Neural cell (in vitro differentiated cells): Measurements from ENCODE around the gene PTPRG. TPM values are rescaled to one million over a fixed set of nuclear protein-coding genes. Genes with fewer than 3 reads are reported as not detected.

Experiments
- H2AFZ ChIP-seq: fragments of 200-600, 300-800 bp; sonication (generic), shearing (Covaris generic); 2 replicates; pipeline ENCODE4 v1.6.0; 2014; ENCODE audit warnings: low read depth, mild to moderate bottlenecking, antibody characterized with exemption, low read length, moderate library complexity
- H3F3A ChIP-seq: fragments of 200-600 bp; shearing (Covaris generic); 2 replicates; pipeline ENCODE4 v1.6.1; 2016; ENCODE audit warnings: mild to moderate bottlenecking, moderate library complexity, mixed read lengths, antibody characterized with exemption, low read length; ENCODE audit not compliant: insufficient read depth, poor library complexity, severe bottlenecking
- H3K27ac ChIP-seq: fragments of 200-600, 300-800 bp; sonication (generic), shearing (Covaris generic); 2 replicates; pipeline ENCODE4 v1.5.1; 2014; ENCODE audit warnings: mild to moderate bottlenecking, low read length, moderate library complexity
- H3K27me3 ChIP-seq: fragments of 300-800, 200-600 bp; sonication (generic), shearing (Covaris generic); 2 replicates; pipeline ENCODE4 v1.6.0; 2014; ENCODE audit warnings: mild to moderate bottlenecking, low read depth, low read length, moderate library complexity; ENCODE audit not compliant: insufficient read depth
- H3K36me3 ChIP-seq: fragments of 300-800, 200-600 bp; sonication (generic), shearing (Covaris generic); 2 replicates; pipeline ENCODE4 v1.5.1; 2014; ENCODE audit warnings: mild to moderate bottlenecking, antibody characterized with exemption, low read length, moderate library complexity; ENCODE audit not compliant: insufficient read depth
- H3K4me2 ChIP-seq: fragments of 300-800, 200-600 bp; sonication (generic), shearing (Covaris generic); 2 replicates; pipeline ENCODE4 v1.6.0; 2014; ENCODE audit warnings: mild to moderate bottlenecking, low read length
- H3K4me3 ChIP-seq: fragments of 300-800, 200-600 bp; sonication (generic), shearing (Covaris generic); 2 replicates; pipeline ENCODE4 v1.5.1; 2014; ENCODE audit warnings: mild to moderate bottlenecking, low read length, moderate library complexity
- H3K79me2 ChIP-seq: fragments of 200-600 bp; shearing (Covaris generic); replicated peaks from 2 replicates; pipeline ENCODE4 v1.6.0; 2014; ENCODE audit warnings: mild to moderate bottlenecking, low read length, moderate library complexity; ENCODE audit not compliant: insufficient read depth
- H3K9ac ChIP-seq: fragments of 300-800, 200-600 bp; sonication (generic), shearing (Covaris generic); 2 replicates; pipeline ENCODE4 v1.6.1; 2016; ENCODE audit warnings: mild to moderate bottlenecking, low read length, mixed read lengths
- H3K9me2 ChIP-seq: fragments of 200-600 bp; shearing (Covaris generic); 2 replicates; pipeline ENCODE4 v1.6.1; 2016; ENCODE audit warnings: mild to moderate bottlenecking, low read length, mixed read lengths; ENCODE audit not compliant: insufficient read depth
- H3K9me3 ChIP-seq: fragments of 200-600, 300-800 bp; sonication (generic), shearing (Covaris generic); 2 replicates; pipeline ENCODE4 v1.6.1; 2016; ENCODE audit warnings: mild to moderate bottlenecking, mixed run types, low read length, moderate library complexity, mixed read lengths
- H4K20me1 ChIP-seq: fragments of 200-600 bp; shearing (Covaris generic); 2 replicates; pipeline ENCODE4 v1.6.1; 2016; ENCODE audit warnings: mild to moderate bottlenecking, mixed run types; ENCODE audit not compliant: insufficient read depth
- EP300 ChIP-seq: fragments of 450-650 bp; conservative IDR thresholded peaks from 2 replicates; pipeline ENCODE4 v1.6.1; 2014; ENCODE audit warnings: antibody characterized with exemption, mild to moderate bottlenecking, moderate library complexity; ENCODE audit not compliant: poor library complexity, severe bottlenecking
- EZH2 ChIP-seq: fragments of 200-600, 300-800 bp; shearing (Covaris generic), sonication (generic); IDR thresholded peaks from 2 replicates; pipeline ENCODE4 v1.6.1; 2014; ENCODE audit warnings: antibody characterized with exemption, low read length, borderline replicate concordance, mild to moderate bottlenecking; ENCODE audit not compliant: insufficient read depth, poor library complexity, severe bottlenecking
- MXI1 ChIP-seq: fragments of 450-650 bp; conservative IDR thresholded peaks from 2 replicates; pipeline ENCODE4 v1.6.1; 2014; ENCODE audit warnings: antibody characterized with exemption, mild to moderate bottlenecking; ENCODE audit not compliant: poor library complexity, severe bottlenecking
- POLR2AphosphoS5 ChIP-seq: IDR thresholded peaks from 2 replicates; pipeline ENCODE4 v1.6.1; 2012
- RAD21 ChIP-seq: fragments of 450-650 bp; conservative IDR thresholded peaks from 2 replicates; pipeline ENCODE4 v1.6.1; 2014; ENCODE audit warnings: antibody characterized with exemption, mild to moderate bottlenecking, moderate library complexity
- SMC3 ChIP-seq: fragments of 450-650 bp; conservative IDR thresholded peaks from 2 replicates; pipeline ENCODE4 v1.6.1; 2014; ENCODE audit warnings: antibody characterized with exemption, mild to moderate bottlenecking, moderate library complexity; ENCODE audit not compliant: poor library complexity
- TAF1 ChIP-seq: IDR thresholded peaks from 2 replicates; pipeline ENCODE4 v1.6.1; 2012; ENCODE audit warnings: low read depth
- polyA plus RNA-seq: library from polyadenylated mRNA; depleted of rRNA; stranded (reverse); fragments of >200 nt; gene quantifications from 2 replicates; pipeline ENCODE4 v1.2.3, GENCODE V29; 2014
- TF ChIP-seq, protein P1 (sequence below): IDR thresholded peaks from 2 replicates; pipeline ENCODE4 v1.6.1; 2012; ENCODE audit warnings: borderline replicate concordance
- TF ChIP-seq, protein P2 (sequence below): fragments of 450-650 bp; IDR thresholded peaks from 2 replicates; pipeline ENCODE4 v1.5.1; 2014; ENCODE audit warnings: antibody characterized with exemption, mild to moderate bottlenecking, moderate library complexity; ENCODE audit not compliant: poor library complexity, severe bottlenecking

Gene PTPRG
- polyA plus RNA-seq, 1 donor from 2014 or later = 33.1 TPM

DNA sequence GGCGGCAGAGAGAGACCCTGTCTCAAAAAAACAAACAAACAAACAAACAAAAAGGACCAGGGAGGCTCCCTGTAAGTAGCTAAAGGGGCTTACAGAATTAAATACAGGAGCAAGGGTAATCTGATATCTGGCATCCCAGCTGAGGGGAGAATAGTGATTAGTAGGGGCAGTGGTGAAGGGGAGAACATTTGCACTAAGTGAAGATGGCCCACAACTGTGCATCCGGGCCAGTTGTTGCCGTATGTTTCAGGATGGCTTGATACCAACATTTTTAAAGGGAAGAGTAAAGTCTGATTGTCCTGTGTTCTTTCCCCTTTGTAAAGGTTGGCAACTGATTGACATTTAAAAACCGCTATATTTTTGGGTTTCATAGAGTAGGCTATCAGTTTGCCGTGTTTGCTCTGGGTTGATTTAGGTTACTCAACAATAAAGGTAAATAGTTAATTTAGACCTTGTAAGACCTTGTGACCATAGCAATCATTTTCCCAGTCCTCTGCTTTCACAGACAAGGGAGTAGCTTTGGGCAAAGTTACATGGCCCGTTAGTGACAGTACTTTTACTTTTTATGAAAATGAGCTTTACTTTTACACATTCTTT, 167.8 kb downstream of the PTPRG start:
- Histone ChIP-seq H3K27me3 (no peaks in the 10 kb centered on the region), H3K9me3 (no peaks in the 10 kb centered on the region), H3K9me2 (no peaks in the 10 kb centered on the region), H3F3A (no peaks in the 10 kb centered on the region), H3K27ac (no peak overlapping the region), H3K4me3 (no peak overlapping the region), H4K20me1 (no peaks in the 10 kb centered on the region), H3K9ac (no peak overlapping the region), H2AFZ (no peak overlapping the region), H3K36me3 (no peaks in the 10 kb centered on the region), H3K4me2 (no peak overlapping the region), H3K79me2 (no peaks in the 10 kb centered on the region)
- TF ChIP-seq, protein P1, sequence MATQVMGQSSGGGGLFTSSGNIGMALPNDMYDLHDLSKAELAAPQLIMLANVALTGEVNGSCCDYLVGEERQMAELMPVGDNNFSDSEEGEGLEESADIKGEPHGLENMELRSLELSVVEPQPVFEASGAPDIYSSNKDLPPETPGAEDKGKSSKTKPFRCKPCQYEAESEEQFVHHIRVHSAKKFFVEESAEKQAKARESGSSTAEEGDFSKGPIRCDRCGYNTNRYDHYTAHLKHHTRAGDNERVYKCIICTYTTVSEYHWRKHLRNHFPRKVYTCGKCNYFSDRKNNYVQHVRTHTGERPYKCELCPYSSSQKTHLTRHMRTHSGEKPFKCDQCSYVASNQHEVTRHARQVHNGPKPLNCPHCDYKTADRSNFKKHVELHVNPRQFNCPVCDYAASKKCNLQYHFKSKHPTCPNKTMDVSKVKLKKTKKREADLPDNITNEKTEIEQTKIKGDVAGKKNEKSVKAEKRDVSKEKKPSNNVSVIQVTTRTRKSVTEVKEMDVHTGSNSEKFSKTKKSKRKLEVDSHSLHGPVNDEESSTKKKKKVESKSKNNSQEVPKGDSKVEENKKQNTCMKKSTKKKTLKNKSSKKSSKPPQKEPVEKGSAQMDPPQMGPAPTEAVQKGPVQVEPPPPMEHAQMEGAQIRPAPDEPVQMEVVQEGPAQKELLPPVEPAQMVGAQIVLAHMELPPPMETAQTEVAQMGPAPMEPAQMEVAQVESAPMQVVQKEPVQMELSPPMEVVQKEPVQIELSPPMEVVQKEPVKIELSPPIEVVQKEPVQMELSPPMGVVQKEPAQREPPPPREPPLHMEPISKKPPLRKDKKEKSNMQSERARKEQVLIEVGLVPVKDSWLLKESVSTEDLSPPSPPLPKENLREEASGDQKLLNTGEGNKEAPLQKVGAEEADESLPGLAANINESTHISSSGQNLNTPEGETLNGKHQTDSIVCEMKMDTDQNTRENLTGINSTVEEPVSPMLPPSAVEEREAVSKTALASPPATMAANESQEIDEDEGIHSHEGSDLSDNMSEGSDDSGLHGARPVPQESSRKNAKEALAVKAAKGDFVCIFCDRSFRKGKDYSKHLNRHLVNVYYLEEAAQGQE = no peak
- TF ChIP-seq RAD21 (no peak), EZH2 (no peak), TAF1 (no peak), EP300 (no peak), MXI1 (no peak), SMC3 (no peak), POLR2AphosphoS5 (no peak)
- TF ChIP-seq, protein P2, sequence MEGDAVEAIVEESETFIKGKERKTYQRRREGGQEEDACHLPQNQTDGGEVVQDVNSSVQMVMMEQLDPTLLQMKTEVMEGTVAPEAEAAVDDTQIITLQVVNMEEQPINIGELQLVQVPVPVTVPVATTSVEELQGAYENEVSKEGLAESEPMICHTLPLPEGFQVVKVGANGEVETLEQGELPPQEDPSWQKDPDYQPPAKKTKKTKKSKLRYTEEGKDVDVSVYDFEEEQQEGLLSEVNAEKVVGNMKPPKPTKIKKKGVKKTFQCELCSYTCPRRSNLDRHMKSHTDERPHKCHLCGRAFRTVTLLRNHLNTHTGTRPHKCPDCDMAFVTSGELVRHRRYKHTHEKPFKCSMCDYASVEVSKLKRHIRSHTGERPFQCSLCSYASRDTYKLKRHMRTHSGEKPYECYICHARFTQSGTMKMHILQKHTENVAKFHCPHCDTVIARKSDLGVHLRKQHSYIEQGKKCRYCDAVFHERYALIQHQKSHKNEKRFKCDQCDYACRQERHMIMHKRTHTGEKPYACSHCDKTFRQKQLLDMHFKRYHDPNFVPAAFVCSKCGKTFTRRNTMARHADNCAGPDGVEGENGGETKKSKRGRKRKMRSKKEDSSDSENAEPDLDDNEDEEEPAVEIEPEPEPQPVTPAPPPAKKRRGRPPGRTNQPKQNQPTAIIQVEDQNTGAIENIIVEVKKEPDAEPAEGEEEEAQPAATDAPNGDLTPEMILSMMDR = no peak

DNA sequence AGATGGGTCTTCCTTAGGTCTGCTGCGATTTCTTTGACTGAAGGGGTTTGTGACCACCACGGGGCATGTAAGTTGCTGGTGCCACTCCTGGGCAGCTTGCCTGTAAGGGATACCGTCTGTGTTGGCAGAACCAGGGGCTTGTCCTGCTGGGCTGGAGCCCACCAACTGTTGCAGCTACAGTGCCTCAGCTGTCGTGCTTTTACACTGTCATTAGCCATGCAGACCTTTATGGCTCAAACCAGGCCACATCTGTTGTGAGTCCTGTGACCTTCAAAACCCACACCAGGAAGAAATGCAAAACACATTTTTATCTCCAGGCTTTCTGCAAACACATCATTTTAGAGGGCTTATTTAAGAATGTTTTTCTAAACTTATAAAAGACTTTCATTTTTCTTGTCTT, 168.7 kb downstream of the PTPRG start:
- H3K9ac ChIP-seq = no peak overlapping the region
- H4K20me1 ChIP-seq = no peaks in the 10 kb centered on the region
- H3K36me3 ChIP-seq = no peaks in the 10 kb centered on the region
- H3K4me3 ChIP-seq = no peak overlapping the region
- H3K27ac ChIP-seq = no peak overlapping the region
- TF ChIP-seq TAF1 (no peak), MXI1 (no peak)
- TF ChIP-seq, protein P1 = no peak
- TF ChIP-seq, protein P2 = no peak
- no peaks in the 10 kb centered on the region for H3K9me3 ChIP-seq
- H3K4me2 ChIP-seq = no peak overlapping the region
- H3K27me3 ChIP-seq = no peaks in the 10 kb centered on the region
- no peaks in the 10 kb centered on the region for H3K79me2 ChIP-seq
- H3K9me2 ChIP-seq = no peaks in the 10 kb centered on the region
- no peak overlapping the region for H2AFZ ChIP-seq
- H3F3A ChIP-seq = no peaks in the 10 kb centered on the region
